Measurements from ENCODE around the gene EDN1. TPM values are rescaled to one million over a fixed set of nuclear protein-coding genes. Genes with fewer than 3 reads are reported as not detected.

The EDN1 gene
- total RNA-seq, 1 donor: 1.4 TPM

DNA sequence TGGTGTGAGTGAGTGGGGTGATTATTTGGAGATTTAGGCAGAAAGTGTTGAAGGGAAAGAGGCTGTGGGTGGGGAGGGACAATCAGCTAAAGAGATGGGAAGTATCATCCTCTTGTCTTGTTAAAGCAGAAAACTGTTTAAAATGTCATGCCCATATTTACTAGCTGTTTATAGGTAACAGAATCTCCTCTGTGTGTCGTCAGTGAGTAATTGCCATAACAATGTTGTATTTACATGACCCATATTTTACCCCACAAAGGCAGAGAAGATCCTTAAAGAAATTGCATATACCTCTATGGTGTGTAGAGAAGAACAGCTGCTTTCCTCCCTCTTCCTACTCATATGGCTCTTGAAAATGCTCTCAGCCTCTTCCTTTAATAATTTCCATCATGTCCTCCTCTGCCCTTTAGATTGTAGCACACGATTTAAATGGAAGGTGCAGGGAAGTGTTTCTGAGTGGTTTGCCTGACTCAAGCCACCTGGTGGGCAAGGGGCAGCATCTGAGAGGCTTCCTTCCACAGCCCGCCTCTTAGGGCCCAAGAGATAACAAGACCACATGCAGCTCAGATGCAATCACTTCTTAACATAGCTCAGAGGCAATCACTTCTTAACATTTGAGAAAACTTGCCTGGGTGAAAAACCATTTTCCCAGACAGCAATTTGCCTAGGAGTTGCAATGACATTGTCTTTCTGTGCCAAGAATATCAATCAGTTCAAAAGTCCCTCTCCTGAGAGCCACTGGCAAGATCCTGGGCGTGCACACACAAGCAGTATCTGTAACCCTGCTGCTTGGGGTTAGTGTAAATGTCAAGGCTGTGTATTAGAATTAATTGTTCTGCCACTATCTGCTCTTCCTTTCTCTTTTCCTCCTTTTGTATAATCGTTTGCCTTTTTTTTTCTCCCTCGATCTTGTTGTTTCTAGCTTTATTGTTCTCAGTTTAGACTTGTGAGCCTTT, 44.1 kb upstream of the EDN1 start:
- no peak for DNase-seq (ENCODE audit: insufficient read length, low spot score, missing footprints)
- no peaks in the 10 kb centered on the region for H3K36me3 ChIP-seq (ENCODE audit: insufficient read depth, low read length)
- H3K9me3 ChIP-seq (ENCODE audit: low read depth, low read length): no peaks in the 10 kb centered on the region
- H3K27me3 ChIP-seq (ENCODE audit: insufficient read depth, low read length): no peaks in the 10 kb centered on the region
- H2AFZ ChIP-seq (ENCODE audit: low read length): peak overlapping the region; percentile 33
- no peak overlapping the region for H3K4me2 ChIP-seq (ENCODE audit: insufficient read depth, low read length)
- H3K4me3 ChIP-seq (ENCODE audit: insufficient read depth, low read length): no peak overlapping the region
- no peaks in the 10 kb centered on the region for H4K20me1 ChIP-seq (ENCODE audit: insufficient read depth, low read length)
- no peak overlapping the region for H3K27ac ChIP-seq (ENCODE audit: low read depth, low read length)
- H3K79me2 ChIP-seq (ENCODE audit: insufficient read depth, low read length): no peaks in the 10 kb centered on the region
- TF ChIP-seq, protein P1, sequence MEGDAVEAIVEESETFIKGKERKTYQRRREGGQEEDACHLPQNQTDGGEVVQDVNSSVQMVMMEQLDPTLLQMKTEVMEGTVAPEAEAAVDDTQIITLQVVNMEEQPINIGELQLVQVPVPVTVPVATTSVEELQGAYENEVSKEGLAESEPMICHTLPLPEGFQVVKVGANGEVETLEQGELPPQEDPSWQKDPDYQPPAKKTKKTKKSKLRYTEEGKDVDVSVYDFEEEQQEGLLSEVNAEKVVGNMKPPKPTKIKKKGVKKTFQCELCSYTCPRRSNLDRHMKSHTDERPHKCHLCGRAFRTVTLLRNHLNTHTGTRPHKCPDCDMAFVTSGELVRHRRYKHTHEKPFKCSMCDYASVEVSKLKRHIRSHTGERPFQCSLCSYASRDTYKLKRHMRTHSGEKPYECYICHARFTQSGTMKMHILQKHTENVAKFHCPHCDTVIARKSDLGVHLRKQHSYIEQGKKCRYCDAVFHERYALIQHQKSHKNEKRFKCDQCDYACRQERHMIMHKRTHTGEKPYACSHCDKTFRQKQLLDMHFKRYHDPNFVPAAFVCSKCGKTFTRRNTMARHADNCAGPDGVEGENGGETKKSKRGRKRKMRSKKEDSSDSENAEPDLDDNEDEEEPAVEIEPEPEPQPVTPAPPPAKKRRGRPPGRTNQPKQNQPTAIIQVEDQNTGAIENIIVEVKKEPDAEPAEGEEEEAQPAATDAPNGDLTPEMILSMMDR (IDR thresholded peaks at IDR 0.05; ENCODE audit: extremely low read depth, low read depth, low read length): no peak
- H3K4me1 ChIP-seq (ENCODE audit: insufficient read depth, low read length): peaks cover 3% of the 10 kb centered on the region

DNA sequence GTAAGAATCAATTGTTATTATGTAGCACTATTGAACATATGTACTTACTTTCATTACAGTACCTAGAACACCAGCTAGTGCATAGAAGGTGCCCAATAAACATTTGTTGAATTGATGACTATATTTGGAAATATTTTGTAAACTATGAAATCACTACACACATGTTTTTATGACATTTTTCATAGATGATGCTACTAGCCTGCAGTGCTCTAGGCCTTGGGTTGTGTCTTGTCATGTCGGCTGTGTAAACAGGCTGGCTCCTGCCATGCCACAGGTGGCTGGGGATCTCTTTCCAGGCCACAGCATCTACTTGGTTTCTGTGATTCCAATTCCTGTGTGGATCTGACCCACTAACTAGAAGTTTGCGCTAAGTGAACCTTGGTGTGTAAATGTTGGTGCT, 43.3 kb upstream of the EDN1 start:
- TF ChIP-seq, protein P1 (IDR thresholded peaks at IDR 0.05; ENCODE audit: extremely low read depth, low read depth, low read length): no peak
- Histone ChIP-seq H4K20me1 (ENCODE audit: insufficient read depth, low read length) (no peaks in the 10 kb centered on the region), H3K79me2 (ENCODE audit: insufficient read depth, low read length) (no peaks in the 10 kb centered on the region), H3K9me3 (ENCODE audit: low read depth, low read length) (no peaks in the 10 kb centered on the region), H3K4me2 (ENCODE audit: insufficient read depth, low read length) (no peak overlapping the region), H3K4me3 (ENCODE audit: insufficient read depth, low read length) (no peak overlapping the region), H3K27me3 (ENCODE audit: insufficient read depth, low read length) (no peaks in the 10 kb centered on the region), H3K36me3 (ENCODE audit: insufficient read depth, low read length) (no peaks in the 10 kb centered on the region), H2AFZ (ENCODE audit: low read length) (no peak overlapping the region), H3K4me1 (ENCODE audit: insufficient read depth, low read length) (peaks cover 3% of the 10 kb centered on the region), H3K27ac (ENCODE audit: low read depth, low read length) (no peak overlapping the region)
- DNase-seq (ENCODE audit: insufficient read length, low spot score, missing footprints): no peak

DNA sequence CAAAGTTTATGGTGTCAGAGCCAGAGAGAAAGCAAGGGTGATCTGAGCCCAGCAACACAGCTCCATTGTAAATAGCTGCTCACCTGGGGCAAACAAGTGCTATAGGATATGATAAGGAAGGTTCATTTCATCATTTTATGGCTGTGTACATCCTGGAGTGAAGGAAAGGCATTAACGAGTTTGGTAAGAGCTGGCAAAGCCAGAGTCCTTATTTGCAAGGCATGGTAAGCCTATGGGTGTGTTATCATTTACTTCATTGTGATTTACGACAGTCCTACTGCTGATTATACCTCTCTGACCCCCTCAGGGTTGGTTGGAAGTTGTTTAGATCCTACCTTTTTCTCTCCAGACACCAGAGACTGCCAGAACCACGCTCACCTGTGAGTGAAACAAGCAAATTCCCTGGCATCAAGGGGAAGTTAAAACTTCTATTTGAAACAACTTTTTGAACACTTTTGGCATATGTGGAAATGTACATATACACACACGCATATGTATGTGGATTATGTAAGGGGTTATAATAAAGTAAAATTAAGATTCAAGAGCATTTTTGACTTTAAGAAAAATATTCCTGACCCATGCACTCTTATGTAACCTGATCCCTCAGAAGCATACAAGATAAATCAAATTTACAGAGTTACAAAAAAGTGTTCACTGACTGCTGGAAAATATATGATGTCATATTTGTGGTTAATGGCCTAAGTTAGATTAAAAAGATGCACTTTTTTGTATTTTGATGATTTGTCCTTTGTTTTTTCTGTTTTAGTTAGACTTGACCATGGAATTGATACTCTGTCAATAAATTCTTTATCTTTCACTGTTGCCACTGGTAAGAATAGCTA, 40.4 kb upstream of the EDN1 start:
- no peak overlapping the region for H2AFZ ChIP-seq (ENCODE audit: low read length)
- H3K9me3 ChIP-seq (ENCODE audit: low read depth, low read length): no peaks in the 10 kb centered on the region
- TF ChIP-seq, protein P1 (IDR thresholded peaks at IDR 0.05; ENCODE audit: extremely low read depth, low read depth, low read length): no peak
- no peaks in the 10 kb centered on the region for H4K20me1 ChIP-seq (ENCODE audit: insufficient read depth, low read length)
- no peak for DNase-seq (ENCODE audit: insufficient read length, low spot score, missing footprints)
- H3K4me1 ChIP-seq (ENCODE audit: insufficient read depth, low read length): peaks cover 3% of the 10 kb centered on the region
- no peak overlapping the region for H3K27ac ChIP-seq (ENCODE audit: low read depth, low read length)
- no peaks in the 10 kb centered on the region for H3K36me3 ChIP-seq (ENCODE audit: insufficient read depth, low read length)
- no peak overlapping the region for H3K4me3 ChIP-seq (ENCODE audit: insufficient read depth, low read length)
- no peak overlapping the region for H3K4me2 ChIP-seq (ENCODE audit: insufficient read depth, low read length)
- no peaks in the 10 kb centered on the region for H3K27me3 ChIP-seq (ENCODE audit: insufficient read depth, low read length)
- H3K79me2 ChIP-seq (ENCODE audit: insufficient read depth, low read length): no peaks in the 10 kb centered on the region

DNA sequence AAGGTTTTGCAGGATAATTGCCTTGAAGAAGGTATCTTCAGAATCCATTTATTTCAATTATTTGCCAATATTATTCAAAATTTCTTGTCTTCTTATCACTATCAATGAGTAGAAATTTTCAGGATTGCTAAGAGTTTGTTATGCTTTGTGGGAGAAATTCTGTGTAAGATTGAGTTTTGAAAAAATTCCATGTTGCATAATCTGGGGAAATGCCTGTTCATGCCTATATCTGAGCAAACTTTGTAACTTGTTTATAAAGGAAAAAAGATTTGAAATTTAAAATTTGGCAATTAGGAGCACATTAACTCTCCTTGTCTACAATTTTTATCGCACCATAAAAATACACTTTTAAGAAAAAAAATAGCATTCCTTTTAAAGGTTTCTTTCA, 39.8 kb upstream of the EDN1 start:
- H3K36me3 ChIP-seq (ENCODE audit: insufficient read depth, low read length): no peaks in the 10 kb centered on the region
- peaks cover 3% of the 10 kb centered on the region for H3K4me1 ChIP-seq (ENCODE audit: insufficient read depth, low read length)
- H2AFZ ChIP-seq (ENCODE audit: low read length): no peak overlapping the region
- no peak overlapping the region for H3K27ac ChIP-seq (ENCODE audit: low read depth, low read length)
- no peaks in the 10 kb centered on the region for H3K27me3 ChIP-seq (ENCODE audit: insufficient read depth, low read length)
- no peaks in the 10 kb centered on the region for H3K79me2 ChIP-seq (ENCODE audit: insufficient read depth, low read length)
- H3K4me3 ChIP-seq (ENCODE audit: insufficient read depth, low read length): no peak overlapping the region
- no peak overlapping the region for H3K4me2 ChIP-seq (ENCODE audit: insufficient read depth, low read length)
- no peaks in the 10 kb centered on the region for H4K20me1 ChIP-seq (ENCODE audit: insufficient read depth, low read length)
- DNase-seq (ENCODE audit: insufficient read length, low spot score, missing footprints): no peak
- H3K9me3 ChIP-seq (ENCODE audit: low read depth, low read length): no peaks in the 10 kb centered on the region
- TF ChIP-seq, protein P1 (IDR thresholded peaks at IDR 0.05; ENCODE audit: extremely low read depth, low read depth, low read length): no peak
